ENCODE measurements around the gene STXBP5L.
"Not testable (repeated sequence)": the region's sequence is repeated elsewhere in the genome, so short reads cannot be mapped to it uniquely, and the experiment has no call there.

STXBP5L gene

DNA sequence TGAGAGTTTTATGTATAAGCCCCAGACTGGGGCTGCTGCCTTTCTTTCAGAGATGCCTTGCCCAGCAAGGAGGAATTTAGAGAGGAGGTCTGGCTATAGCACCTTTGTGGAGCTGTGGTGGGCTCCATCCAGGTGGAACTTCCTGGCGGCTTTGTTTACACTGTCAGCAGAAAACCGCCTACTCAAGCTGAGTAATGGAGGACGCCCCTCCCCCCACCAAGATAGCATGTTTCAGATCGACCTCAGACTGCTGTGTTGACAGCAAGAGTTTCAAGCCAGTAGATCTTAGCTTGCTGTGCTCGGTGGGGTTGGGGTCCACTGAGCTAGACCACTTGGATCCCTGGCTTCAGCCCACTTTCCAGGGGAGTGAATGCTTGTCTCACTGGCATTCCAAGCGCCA lies 155.6 kb downstream of the STXBP5L start:
- no peak for DNase-seq

DNA sequence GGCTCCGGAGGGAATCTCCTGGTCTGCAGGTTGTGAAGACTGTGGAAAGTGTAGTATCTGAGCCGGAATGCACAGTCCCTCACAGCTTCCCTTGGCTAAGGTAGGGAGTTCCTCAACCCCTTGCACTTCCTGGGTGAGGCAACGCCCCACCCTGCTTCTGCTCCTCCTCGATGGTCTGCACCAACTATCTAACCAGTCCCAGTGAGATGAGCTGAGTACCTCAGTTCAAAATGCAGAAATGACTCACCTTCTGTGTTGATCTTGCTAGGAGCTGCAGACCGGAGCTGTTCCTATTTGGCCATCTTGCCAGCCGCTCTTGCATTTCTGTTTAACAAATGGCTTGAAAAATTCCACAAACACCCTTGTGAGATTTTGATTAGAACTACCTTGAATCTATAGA lies 156.1 kb downstream of the STXBP5L start:
- no peak for DNase-seq

DNA sequence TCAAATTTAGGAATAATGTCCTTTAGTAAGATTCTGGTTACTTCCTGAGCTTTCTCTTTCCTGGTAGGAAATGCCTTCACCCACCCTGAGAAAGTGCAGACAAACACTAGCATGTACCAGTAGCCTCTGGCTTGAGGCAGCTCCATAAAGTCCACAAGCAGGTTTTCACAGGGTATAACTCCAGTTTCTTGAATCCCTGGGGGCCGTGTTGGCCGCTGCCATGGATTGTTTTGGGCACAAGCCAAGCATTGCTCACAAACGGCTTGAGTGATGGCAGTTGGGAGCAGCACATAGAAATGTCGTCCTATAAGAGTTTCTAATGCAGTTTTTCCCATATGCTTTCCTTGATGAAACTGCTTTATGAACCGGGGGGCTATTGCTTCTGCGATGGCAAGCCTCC lies 164.1 kb downstream of the STXBP5L start:
- DNase-seq: no peak

DNA sequence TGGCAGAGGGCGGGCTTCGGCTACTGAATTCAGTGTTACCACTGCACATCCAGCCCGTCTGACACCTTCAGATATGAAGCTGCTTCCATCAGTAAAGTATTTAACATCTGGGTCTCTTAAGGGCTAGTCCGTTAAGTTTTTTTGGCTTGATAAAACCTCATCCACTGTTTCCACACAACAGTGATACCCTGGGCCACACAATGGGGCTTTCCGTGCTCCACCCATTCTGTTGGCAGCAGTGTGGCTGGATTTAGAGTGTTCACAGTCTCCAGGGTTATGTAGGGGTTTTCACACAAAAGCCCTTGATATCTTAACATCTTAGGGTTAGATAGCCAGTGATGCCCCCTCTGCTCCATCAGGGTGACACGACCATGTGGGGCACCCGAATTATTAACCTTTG lies 165.0 kb downstream of the STXBP5L start:
- DNase-seq: no peak

DNA sequence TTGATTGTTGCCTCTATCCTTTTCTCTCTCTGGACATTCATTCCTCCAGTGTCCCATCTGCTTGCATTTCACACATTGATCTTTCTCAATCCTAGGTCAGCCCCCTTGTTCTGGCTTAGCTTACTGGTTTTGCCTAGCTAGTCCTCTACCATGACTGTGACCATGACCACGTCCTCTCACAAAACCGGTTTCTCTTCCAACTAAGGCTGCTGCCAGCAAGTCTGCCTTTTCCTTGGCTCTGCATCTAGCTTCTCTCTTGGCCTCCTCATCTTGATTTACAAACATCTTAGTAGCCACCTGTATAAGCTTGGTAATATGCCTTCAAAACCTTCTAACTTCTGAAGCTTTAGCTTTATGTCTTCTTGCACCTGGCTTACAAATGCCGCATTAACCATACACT lies 167.2 kb downstream of the STXBP5L start:
- DNase-seq: no peak

DNA sequence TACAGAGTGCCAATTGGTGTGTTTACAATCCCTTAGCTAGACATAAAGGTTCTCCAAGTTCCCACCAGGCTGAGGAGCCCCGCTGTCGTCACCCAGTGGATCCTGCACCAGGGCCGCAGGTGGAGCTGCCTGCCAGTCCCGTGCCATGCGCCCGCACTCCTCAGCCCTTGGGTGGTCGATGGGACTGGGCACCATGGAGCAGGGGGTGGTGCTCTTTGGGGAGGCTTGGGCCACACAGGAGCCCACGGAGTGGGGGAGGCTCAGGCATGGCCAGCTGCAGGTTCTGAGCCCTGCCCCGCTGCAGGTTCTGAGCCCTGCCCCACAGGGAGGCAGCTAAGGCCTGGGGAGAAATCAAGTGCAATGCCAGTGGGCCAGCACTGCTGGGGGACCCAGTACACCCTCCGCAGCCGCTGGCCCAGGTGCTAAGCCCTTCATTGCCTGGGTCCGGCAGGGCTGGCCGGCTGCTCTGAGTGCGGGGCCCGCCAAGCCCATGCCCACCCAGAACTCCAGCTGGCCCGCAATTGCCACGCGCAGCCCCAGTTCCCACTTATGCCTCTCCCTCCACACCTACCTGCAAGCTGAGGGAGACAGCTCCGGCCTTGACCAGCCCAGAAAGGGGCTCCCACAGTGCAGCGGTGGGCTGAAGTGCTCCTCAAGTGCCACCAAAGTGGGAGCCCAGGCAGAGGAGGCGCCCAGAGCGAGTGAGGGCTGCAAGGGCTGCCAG lies 170.5 kb downstream of the STXBP5L start:
- DNase-seq: not testable (repeated sequence)

DNA sequence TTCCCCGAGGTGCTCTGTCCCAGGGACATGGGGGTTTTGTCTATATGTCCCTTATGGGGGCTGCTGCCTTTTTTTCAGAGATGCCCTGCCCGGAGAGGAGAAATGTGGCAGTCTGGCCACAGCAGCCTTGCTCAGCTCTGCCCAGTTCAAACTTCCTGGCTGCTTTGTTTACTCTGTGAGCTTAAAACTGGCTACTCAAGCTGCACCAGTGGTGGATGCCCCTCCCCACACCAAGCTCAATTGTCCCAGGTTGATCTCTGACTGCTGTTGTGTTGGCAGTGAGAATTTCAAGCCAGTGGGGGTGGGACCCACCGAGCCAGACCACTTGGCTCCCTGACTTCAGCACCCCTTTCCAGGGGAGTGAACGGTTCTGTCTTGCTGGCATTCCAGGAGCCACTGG lies 188.9 kb downstream of the STXBP5L start:
- DNase-seq: no peak

DNA sequence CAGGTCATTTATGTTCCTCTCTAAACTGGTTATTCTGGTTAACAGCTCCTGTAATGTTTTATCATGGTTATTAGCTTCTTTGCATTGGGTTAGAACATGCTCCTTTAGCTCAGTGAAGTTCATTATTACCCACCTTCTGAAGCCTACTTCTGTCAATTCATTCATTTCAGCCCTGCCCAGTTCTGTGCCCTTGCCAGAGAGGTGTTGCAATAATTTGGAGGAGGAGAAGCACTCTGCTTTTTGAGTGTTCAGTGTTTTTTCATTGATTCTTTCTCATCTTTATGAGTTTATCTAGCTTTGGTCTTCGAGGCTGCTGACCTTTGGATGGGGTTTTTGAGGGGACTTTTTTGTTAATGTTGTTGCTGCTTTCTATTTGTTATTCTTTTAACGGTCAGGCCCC lies 203.1 kb downstream of the STXBP5L start:
- not testable (repeated sequence) for DNase-seq

DNA sequence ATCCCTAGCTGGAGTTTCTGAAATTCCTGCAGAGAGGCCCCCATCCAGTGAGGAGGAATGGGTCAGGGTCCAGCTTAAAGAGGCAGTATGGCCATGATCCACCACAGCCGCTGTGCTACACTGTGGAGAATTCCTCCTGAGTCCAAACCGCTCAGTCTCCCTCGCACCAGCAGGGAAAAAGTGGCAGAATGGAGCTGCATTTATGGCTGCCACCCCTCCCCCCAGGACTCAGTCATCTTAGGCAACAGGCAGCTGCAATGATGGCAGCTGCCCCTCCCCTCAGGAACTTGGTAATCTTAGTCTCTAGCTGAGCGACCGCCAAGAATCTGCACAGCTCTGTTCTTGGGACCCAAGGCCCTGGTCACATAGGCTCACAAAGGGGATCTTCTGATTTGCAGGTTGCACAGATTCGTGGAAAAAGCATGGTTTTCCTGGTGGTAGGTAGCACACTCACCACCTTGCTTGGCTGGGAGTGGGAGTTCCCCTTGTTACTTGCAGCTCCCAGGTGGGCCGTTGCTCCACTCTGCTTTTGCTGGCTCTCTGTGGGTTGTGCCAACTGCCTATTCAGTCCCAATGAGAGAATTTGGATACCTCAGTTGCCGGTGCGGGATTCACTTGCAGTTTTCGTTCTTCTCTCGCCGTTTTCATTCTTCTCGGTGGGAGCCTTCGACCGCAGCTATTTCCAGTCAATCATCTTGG lies 204.1 kb downstream of the STXBP5L start:
- DNase-seq: no peak

DNA sequence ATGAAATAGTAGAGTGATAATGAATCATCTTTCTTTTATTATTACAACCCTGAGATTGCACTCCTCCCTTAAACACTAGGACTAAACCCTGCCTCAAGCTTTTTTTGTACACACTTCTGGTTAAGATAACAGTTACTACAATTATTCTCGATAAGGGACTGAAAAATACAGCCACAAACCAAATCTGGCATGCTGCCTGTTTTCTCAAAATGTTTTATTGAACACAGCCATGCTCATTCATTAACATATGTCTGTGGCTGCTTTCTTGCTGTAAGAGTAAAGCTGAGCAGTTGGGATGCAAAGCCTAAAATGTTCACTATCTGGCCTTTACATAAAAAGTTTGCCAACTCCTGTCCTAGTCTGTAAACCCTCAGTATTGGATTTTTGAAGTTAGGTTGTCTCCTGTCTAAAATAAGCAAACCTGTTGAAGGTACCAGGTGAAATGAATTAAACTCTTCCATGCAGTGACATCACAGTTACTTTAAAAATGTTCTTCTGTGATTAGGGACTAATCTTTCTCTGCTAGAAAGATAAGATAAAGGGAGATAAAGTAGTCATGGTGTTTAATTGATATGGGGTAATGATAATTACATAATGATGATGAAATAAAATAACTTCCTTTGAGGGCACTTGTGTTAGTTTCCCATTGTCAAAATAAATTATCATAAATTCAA lies 218.2 kb downstream of the STXBP5L start:
- DNase-seq: no peak

DNA sequence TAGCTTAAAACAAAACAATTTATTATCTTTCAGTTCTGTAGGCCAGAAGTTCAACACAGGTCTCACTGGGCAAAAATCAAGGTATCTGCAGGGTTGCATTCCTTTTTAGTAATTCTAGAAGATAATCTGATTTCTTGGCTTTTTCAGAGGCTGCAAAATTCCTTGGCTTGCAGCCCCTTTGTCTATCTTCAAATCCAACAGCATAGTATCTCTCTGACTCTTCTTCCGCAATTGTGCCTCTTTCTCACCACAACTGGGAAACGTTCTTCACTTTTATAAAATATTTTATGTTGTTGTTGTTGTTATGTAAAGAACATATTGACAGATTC lies 218.7 kb downstream of the STXBP5L start:
- DNase-seq: no peak

DNA sequence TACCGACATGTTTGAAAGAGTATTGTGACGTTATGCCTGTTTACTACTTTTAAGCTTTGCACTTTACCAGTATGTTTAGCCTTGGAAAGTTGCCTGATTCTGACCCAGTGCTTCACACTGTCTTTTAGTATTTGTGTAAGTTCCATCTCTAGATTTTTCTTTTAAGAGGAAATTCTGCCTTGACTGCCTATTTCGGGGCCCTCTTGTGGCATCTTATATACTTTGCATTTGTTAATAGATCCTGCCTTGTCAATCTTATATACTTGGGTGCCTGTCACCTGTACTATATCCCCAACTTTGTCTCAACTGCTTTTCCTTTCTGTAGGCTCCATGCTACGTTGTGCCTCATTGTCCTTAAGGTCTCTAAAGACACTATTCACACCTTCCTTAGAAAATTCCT lies 244.6 kb downstream of the STXBP5L start:
- no peak for DNase-seq

DNA sequence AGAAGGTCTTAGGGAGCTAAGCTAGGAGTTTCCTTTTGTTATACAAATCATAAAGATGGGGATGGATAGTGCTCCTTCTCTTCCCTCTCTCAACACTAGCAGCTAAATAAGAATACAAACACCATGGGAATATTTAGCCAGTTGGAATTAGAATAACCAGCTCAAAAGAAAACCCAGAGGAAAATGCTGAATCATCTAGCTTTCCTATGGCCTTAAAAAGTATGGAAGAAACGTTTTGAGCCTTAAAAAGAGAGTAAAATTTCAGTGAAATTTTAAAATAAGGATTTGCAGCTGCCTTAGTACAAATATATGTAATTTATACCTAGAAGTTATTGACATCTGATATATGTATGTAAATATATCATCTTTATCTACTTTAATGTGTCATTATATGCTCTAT lies 245.8 kb downstream of the STXBP5L start:
- no peak for DNase-seq

DNA sequence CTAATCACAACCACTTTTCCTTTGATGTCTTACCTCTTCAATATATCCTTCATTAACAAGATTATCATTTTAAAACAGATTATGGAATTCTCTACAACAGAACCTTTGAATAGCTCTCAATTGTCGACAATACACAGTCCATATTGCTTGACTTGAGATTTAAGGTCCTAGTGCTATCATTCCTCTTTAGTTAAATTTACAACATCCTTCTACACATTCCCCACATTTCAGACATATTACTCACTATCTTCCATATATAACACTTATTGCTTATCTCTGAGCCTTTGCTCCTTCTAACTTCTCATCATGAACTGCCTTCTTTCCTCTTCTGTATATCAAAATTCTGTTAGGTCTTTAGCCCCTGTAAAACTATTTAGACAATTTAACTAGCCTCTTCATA lies 247.0 kb downstream of the STXBP5L start:
- no peak for DNase-seq

DNA sequence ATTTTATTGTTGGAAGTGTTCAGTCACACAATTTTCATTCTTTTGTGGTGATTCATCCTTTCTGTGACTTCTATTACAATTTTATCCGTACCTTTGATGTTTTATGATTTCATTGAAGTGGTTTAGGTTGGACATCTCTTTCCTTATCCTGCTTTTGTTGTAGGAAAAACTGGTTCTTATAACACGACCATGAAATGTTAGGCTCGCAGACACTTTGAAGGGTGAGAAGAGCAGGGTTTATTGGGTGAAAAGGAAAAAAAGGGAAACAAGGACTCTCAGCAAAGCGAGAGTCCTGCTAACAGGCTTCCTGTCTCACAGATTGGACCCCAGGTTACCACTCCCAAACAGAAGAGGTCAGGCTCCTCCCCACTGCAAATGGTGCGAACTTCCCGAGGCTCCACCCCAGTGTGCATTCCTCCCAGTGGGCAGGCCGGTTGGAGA lies 257.4 kb downstream of the STXBP5L start:
- no peak for DNase-seq

DNA sequence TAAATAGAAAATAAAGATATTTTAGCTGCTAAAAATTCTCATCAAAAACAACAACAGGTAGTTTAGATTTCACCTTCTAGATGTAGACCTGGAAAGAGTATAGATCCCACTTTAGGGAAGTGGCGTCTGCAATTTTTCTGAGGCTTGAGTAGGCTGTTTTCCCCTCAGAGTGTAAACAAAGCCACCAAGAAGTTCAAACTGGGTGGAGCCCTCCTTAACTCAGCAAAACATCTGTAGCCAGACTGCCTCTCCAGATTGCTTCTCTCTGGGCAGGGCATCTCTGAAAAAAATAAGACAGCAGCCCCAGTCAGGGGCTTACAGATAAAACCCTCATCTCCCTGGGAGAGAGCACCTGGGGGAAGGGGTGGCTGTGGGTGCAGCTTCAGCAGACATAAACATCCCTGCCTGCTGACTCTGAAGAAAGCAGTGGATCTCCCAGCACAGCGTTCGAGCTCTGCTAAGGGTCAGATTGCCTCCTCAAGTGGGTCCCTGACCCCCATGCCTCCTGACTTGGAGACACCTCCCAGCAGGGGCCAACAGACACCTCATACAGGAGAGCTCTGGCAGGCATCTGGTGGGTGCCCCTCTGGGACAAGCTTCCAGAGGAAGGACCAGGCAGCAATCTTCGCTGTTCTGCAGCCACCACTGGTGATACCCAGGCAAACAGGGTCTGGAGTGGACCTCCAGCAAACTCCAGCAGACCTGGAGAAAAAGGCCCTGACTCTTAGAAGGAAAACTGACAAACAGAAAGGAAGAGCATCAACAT lies 259.6 kb downstream of the STXBP5L start:
- no peak for DNase-seq

DNA sequence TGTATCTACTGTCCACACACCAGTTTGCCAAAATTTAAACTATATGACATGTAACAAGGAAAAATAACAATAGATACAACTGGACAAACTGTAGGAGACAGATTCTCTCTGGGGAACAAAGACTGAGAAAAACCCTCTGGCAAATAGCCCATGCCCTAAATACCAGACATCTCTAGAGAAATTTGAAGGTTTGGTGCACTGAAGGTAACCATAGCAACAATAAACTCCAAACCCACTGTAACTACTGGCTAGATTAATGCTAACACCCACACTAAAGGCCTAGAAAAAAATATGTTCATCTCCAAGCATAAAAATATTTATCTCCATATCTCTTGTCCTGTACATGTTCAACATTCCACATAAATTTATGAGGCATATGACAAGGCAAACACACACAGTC lies 267.1 kb downstream of the STXBP5L start:
- no peak for DNase-seq

DNA sequence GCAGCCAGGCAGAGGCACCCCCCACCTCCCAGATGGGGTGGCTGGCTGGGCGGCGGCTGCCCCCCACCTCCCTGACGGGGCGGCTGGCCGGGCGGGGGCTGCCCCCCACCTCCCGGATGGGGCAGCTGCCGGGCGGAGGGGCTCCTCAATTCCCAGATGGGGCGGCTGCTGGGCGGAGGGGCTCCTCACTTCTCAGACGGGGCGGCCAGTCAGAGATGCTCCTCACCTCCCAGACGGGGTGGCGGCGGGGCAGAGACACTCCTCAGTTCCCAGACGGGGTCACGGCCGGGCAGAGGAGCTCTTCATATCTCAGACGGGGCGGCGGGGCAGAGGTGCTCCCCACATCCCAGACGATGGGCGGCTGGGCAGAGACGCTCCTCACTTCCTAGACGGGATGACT lies 282.6 kb downstream of the STXBP5L start:
- DNase-seq: not testable (repeated sequence)

DNA sequence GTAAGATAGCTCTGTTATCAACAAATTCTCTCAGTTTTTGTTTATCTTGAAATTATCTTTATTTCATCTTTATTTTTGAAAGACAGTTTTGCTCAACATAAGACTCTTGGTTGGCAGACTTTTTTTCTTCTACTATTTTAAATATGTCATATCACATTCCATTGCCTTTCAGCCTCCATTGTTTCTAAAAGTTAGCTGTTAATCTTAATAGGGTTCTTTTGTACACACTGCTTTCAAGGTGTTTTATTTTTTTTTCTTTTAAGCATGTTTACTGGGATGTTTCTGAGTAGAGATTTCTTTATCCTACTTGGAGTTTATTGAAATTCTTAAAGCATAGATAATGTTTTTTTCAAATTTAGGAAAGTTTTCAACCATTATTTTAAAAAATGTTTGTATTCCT lies 294.6 kb downstream of the STXBP5L start:
- no peak for DNase-seq

DNA sequence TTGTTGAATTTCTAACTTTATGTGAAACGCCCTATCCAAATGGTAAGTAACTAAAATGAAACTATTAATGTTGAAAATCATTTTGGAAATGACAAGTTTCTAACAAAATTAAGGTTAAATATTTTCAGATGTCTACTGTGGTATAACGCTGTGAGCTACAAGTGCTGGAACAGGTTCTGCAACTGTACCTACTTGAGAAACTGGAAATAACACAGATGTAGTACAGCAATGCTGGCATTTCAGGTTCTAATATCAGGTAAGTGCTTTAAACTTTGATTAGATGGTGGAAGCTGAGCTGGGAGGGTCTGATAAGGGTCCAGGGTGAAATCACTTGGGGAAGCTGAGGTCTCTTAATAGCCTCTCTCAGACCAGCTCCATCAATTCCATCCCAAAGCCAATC lies 315.1 kb downstream of the STXBP5L start:
- DNase-seq: no peak

DNA sequence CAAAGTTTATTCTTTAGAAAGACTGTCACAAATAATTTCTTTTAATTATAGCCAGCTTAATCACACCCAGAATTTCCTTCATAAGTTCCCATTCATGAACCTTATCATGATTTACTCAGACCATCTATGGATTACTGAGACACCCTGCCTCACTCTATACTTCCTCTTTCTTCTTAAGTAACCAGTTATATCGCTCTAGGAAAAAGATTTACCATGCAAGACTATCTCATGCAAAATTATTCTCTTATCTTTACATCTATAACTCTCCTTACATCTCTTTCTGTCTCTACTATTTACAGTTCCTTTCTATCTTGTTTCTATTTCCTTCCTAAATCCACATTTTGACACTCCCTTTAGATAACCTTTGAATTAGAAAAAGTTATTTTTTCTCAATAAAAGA lies 321.0 kb downstream of the STXBP5L start:
- DNase-seq: no peak

DNA sequence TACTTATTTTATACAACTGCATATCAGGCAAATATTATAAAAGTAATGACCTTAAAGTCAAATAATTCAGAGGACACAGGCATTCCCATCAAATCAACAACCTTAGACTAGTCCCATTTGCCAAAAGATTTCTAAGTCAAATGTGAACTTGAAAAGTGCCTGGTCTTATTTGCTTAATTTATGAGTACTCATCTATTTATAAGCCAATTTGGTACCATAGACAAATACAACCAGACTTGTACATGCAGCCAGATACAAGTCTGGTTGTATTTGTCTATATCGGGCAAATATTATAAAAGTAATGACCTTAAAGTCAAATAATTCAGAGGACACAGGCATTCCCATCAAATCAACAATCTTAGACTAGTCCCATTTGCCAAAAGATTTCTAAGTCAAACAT lies 322.2 kb downstream of the STXBP5L start:
- DNase-seq: not testable (repeated sequence)

DNA sequence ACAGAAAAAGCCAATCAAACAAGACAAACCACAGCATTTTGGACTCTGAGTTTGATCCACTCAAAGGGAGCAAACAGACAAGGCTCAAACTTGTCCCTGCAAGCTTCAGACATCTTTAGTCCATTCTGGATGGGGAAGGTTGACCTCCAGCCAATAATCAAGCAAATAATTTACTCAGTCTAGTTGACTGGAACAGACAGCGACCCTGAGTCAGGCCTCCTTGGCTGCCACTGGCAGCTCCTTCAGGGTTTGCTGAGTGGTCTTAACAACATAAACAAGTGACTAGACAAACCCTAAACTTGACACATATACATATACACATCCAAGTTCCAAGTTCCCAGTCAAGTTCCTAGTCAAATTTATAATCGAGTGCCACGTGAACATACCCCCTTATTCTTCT lies 323.9 kb downstream of the STXBP5L start:
- no peak for DNase-seq

Measured in HCEC 1CT (cell line).